Middle frontal gyrus (tissue), 1 donor: ENCODE data around the gene ACSBG1.
"Not testable (repeated sequence)": the region's sequence is repeated elsewhere in the genome, so short reads cannot be mapped to it uniquely, and the experiment has no call there.

Experiments
- DNase-seq: peaks from one replicate; pipeline ENCODE4 v3.0.0-alpha.2; 2015; ENCODE audit warnings: low spot score; ENCODE audit errors: extremely low spot score

The ACSBG1 gene

GRCh38 chr15:78170848-78171773, 63.3 kb downstream of the ACSBG1 start:
- DNase-seq, result no peak

- DNase-seq, result no peak
Observed at GRCh38 chr15:78168608-78169007, 65.8 kb downstream of the ACSBG1 start.

DNA sequence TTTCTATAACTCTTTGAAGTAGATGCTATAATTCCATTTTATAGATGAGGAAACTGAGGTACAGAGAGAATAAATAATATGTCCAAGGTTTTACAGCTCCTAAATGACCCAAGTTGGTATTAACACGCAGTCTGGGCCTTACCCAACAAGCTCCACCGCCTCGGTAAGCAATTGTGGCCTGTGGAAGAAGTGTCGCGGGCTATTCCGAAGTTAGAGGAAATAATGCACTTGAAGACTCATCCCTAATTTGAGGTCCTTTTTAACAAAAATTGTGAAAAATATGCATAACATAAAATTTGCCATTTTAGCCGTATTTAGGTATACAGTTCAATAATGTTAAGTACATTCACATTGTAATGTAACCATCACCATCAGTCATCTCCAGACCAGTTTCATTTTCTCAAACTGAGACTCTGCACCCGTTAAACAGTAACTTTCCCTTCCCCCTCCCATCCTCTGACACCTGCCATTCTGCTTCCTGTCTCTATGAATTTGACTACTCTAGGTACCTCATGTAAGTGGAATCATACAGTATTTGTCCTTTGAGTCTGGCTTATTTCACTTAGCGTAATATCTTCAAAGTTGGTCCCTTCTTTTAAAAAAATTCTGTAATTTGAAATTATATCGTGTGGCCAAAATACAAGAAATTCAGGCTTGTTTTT, 67.0 kb downstream of the ACSBG1 start:
- DNase-seq, result no peak

DNA sequence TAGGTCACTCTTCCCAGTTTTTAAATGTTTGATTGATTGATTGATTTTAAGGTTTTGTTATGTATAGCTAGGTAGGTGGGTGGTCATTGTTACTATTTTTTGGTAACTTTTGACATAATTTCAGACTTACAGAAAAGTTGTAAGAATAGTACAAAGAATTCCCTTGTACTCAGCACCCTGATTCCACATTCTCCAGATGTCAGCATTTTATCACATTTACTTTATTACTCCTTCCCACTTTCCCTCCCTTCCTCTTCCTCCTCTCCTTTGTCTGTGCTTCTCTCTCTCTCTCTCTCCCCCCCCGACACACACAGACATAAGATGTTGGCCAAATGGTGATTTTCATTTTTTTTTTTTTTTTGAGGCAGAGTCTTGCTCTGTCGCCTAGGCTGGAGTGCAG, 70.4 kb downstream of the ACSBG1 start:
- no peak for DNase-seq

DNA sequence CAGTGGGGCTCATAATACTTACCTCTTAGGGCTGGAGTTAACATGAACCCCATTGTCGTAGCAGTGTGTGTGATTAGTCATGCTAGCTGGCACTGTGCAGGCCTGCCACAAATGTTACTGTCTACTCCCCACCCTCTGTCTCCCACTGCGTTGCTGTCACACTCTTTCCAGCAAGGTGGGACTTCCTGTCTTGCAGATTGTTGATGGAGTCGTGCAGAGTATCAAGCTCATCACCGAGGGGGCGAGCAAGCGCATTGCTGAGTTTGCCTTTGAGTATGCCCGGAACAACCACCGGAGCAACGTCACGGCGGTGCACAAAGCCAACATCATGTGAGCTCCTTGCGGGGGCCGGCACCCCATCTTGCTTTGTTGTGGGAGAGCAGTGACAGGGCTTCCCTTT, 72.3 kb downstream of the ACSBG1 start:
- no peak for DNase-seq

- DNase-seq, result no peak
Observed at GRCh38 chr15:78159395-78159794, 75.0 kb downstream of the ACSBG1 start.

DNA sequence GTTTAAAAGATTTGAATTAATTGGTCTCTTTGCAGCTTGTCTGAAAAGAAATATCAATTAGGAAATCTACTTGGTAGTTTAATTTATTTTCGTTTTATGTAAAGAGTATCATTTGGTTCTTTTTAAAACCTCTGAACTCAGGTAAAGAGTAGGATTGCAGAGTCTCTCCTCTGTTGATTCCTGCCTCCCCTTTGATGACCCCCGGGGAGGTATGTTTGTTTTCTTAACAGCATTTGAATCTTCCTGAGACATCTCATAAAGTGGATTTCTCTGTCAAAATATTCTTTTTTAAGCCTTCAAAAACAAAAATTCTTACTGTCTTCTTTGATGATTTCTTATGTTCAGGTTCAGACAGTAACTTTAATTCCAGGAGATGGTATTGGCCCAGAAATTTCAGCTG, 77.2 kb downstream of the ACSBG1 start:
- DNase-seq, result no peak

GRCh38 chr15:78156653-78157052, 77.7 kb downstream of the ACSBG1 start:
- DNase-seq, result no peak

DNA sequence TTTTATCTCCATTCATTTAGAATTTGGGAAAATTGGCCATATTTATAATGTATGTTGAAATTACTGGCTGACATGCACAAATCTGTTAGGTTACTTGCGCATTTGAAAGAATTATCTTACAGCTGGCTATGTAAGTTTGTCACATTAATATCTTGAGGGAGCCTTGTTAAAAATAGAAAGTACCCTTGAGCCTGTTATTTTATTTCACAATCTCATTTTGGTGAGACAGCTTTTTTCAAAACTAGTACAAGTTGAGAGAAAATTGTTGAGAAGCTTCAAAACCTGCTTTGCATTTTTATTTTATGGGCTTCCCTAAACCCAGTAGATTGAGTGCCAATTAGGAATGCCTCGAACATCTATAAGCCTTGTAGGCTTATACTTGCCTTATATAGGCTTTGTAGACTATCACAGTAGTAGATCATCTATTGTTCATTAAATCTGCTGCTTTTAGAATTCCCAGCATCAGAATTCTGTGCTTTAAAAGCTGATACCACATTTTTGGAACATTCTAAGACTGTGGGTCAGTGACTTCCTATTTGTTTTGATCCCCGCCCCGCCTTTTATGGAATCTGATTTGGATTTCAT, 78.9 kb downstream of the ACSBG1 start:
- no peak for DNase-seq

DNA sequence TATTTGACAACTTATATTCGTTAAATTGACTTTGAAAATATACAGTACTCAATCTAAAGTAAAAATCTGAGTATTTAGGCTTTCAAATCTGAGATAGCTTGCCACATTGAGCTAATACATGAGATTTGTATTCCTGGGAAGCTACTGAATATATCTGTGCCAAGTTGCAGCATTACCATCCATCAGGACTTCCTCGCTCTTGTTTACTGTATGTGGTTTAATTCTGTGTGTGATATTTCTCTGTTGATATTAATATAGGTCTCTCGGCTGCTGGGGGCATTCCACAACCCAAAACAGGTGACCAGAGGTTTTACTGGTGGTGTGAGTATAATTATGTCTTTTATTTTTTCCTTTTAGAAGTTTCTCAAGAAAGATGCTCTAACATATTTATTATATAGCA, 79.4 kb downstream of the ACSBG1 start:
- no peak for DNase-seq

- DNase-seq, result not testable (repeated sequence)
Observed at GRCh38 chr15:78151075-78151474, 83.3 kb downstream of the ACSBG1 start.

- no peak for DNase-seq
Observed at GRCh38 chr15:78149805-78150751, 84.3 kb downstream of the ACSBG1 start.

GRCh38 chr15:78149068-78149804, 85.1 kb downstream of the ACSBG1 start, which contains the start of gene IDH3A:
IDH3A (plus strand) TSS chr15:78149362; CDS start chr15:78149404, 42 bp downstream.
- peak; percentile 96 for DNase-seq

GRCh38 chr15:78148392-78149067, 85.8 kb downstream of the ACSBG1 start:
- DNase-seq, result no peak

DNA sequence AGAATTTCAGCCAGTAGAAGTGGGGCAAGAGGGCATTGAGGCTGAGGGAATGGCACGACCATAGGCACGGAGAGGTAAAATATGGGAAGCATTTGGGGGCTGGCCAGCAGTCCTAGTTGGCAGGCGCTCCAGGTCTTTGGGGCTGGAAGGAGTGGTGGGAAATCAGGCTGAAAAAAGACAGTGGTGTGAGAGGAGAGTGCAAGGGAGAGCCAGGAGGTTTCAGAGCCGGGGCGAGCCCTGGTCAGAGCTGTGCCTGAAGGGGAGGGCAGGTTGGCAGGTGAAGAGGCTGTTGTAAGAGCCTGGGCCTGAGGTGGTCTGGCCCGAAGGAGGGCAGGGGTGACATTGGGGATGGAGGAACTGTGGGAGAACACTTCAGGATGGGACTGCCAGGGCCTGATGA, 86.8 kb downstream of the ACSBG1 start:
- DNase-seq, result no peak

- no peak for DNase-seq
Observed at GRCh38 chr15:78146425-78147154, 87.8 kb downstream of the ACSBG1 start.

DNA sequence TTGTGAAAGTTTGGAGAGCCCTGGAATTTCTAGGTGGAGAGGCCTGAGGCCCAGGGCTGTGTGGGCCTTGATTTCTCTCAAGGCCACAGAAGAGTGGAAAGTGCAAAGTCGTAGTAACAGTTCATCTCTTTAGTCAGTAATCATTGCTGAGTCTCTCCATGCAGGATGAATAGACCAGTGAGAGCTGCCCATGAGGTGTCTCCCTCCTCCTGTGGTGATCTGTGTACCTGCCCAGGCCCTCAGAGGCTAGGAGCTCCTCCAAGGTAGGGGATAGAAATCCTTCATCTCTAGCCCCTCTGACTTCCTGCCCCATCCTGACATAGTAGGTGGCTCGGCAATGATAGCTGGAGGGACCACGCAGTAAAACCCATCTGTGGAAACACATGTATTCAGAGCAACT, 92.0 kb downstream of the ACSBG1 start:
- DNase-seq, result no peak

DNA sequence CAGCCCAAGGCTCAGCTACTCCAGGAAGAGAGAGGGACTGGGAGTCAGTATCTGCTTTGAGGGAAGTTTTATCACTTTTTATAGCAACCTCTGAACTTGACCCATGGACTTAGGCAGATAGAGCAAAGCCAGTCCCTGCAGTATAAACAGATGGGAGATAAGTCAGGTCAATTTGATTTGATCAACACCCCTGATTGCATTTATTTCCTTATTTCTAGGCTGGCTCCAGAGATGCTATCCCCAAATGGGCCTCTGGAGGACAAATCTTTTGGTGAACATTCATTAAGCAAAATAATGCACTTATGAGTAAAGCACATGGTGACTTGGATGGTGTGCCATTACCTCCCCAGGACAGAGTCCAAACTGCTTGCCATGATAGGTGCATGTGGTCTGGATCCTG, 94.1 kb downstream of the ACSBG1 start:
- DNase-seq, result no peak

GRCh38 chr15:78139578-78139977, 94.8 kb downstream of the ACSBG1 start:
- DNase-seq, result no peak
